Measurements from ENCODE around the gene MRPL51. TPM values are rescaled to one million over a fixed set of nuclear protein-coding genes. Genes with fewer than 3 reads are reported as not detected.

MRPL51 gene
- total and polyA plus RNA-seq, 10 of the 15 experiments (the other 5 are each of a cell fraction or from before 2014, with no cell fraction given) = 137 to 1,202 (median 267) TPM

- peak; percentile 76 for ATAC-seq
- peaks cover 46 to 47% of the 10 kb centered on the region in 2 experiments for H3K36me3 ChIP-seq (ENCODE audit: control insufficient read depth in 2 of 2, insufficient read depth in 2 of 2, low read length in 1 of 2)
- FAIRE-seq = peak; percentile 18
- peak; percentile 13; the same call in 1 of the 2 replicates for TF ChIP-seq BRCA1 (IDR thresholded peaks at IDR 0.05; ENCODE audit: low read depth, low read length)
- peak; percentile 88 for TF ChIP-seq RELB (IDR thresholded peaks at IDR 0.05; ENCODE audit: low read depth)
- TF ChIP-seq NFYB (IDR thresholded peaks at IDR 0.05; ENCODE audit: insufficient read depth, low read depth, low read length) = peak; percentile 74; the same call in 1 of the 2 replicates
- 0 out of 2 replicates have a peak, but pooled peaks have one; percentile 8 for TF ChIP-seq RCOR1 (conservative IDR thresholded peaks at IDR 0.05; ENCODE audit: low read depth, low read length)
- peak; percentile 88 for TF ChIP-seq CHD1 (IDR thresholded peaks at IDR 0.05; ENCODE audit: low read depth, low read length)
- TF ChIP-seq ZBED1 (IDR thresholded peaks at IDR 0.05; ENCODE audit: borderline replicate concordance) = peak; percentile 93
- peak; percentile 94 for TF ChIP-seq ZNF687 (IDR thresholded peaks at IDR 0.05)
- peak; percentile 90 for TF ChIP-seq SIN3A (IDR thresholded peaks at IDR 0.05; ENCODE audit: low read depth, low read length)
- TF ChIP-seq EGR1 (IDR thresholded peaks at IDR 0.05; ENCODE audit: borderline replicate concordance in 1 of 2, low read depth in 2 of 2, low read length in 2 of 2) = peak in 1 of 2 experiments; percentile 71; a peak in 2 of 3 replicates
- TF ChIP-seq, protein P1, sequence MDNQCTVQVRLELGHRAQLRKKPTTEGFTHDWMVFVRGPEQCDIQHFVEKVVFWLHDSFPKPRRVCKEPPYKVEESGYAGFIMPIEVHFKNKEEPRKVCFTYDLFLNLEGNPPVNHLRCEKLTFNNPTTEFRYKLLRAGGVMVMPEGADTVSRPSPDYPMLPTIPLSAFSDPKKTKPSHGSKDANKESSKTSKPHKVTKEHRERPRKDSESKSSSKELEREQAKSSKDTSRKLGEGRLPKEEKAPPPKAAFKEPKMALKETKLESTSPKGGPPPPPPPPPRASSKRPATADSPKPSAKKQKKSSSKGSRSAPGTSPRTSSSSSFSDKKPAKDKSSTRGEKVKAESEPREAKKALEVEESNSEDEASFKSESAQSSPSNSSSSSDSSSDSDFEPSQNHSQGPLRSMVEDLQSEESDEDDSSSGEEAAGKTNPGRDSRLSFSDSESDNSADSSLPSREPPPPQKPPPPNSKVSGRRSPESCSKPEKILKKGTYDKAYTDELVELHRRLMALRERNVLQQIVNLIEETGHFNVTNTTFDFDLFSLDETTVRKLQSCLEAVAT (IDR thresholded peaks at IDR 0.05) = peak; percentile 69; the same call in 1 of the 2 replicates
- no peak for TF ChIP-seq IRF4 (IDR thresholded peaks at IDR 0.05; ENCODE audit: low read depth, low read length)
- peak; percentile 68 for TF ChIP-seq ATF7 (IDR thresholded peaks at IDR 0.05; ENCODE audit: low read depth)
- TF ChIP-seq IKZF2 (IDR thresholded peaks at IDR 0.05) = 0 out of 4 replicates have a peak, but pooled peaks have one; percentile 43
- 0 out of 2 replicates have a peak, but pooled peaks have one; percentile 29 for TF ChIP-seq GATAD2B (conservative IDR thresholded peaks at IDR 0.05; ENCODE audit: low read depth)
Measured at GRCh38 chr12:6533923-6534694, 41.0 kb upstream of the MRPL51 start, which contains the start of gene GAPDH. TSS of gene GAPDH (plus strand) at chr12:6534517. CDS start at chr12:6534833, 316 bp downstream.

More at GRCh38 chr12:6533923-6534694, 41.0 kb upstream of the MRPL51 start, which contains the start of gene GAPDH:
- DNase-seq (ENCODE audit: low read depth, low spot score) = peak; percentile 80
- peak within 1 kb of the TSS; percentile 95 for H3K9ac ChIP-seq (ENCODE audit: control insufficient read depth, insufficient read depth, low read length)
- peak within 1 kb of the TSS; percentile 88 for H2AFZ ChIP-seq (ENCODE audit: control insufficient read depth, low read depth, low read length)
- peaks cover 24% of the 10 kb centered on the region for H4K20me1 ChIP-seq (ENCODE audit: control insufficient read depth, insufficient read depth)
- peak within 1 kb of the TSS; percentile 100 for H3K4me2 ChIP-seq (ENCODE audit: control insufficient read depth, insufficient read depth)
- intact Hi-C loops (cut with micrococcal nuclease; ENCODE audit: unreplicated experiment) = loop anchor here (5.0 kb wide), 2 partner anchors 42 to 197 kb away; partner anchors contain the start of genes MRPL51 and NCAPD2
- CTCF ChIA-PET = interaction anchor here (0.6 to 7.7 kb wide), 7 partner anchors 19 to 199 kb away, joined by 3 to 73 read pairs (median 3); partner anchors contain the start of genes MRPL51 and VAMP1
- 1% methylated on average over 60 of the region's 62 CpGs for WGBS (ENCODE audit: insufficient coverage, insufficient replicate concordance, low lambda C conversion rate, missing lambda C conversion rate)
- in situ Hi-C loops (cut with MboI) = loop anchor here (5.0 kb wide), 2 partner anchors 37 to 107 kb away; no protein-coding TSS in a partner anchor
- no peaks in the 10 kb centered on the region for H3K9me3 ChIP-seq (replicated peaks; ENCODE audit: control insufficient read depth, insufficient read depth, low read length)
- RAD21 ChIA-PET (ENCODE audit: unreplicated experiment) = interaction anchor here (0.6 to 2.5 kb wide), 9 partner anchors 19 to 110 kb away, joined by 3 to 11 read pairs (median 3); partner anchors contain the start of genes LPAR5 and MRPL51
- H3K27ac ChIP-seq (ENCODE audit: control insufficient read depth, insufficient read depth) = peak within 1 kb of the TSS; percentile 98
- peaks cover 72% of the 10 kb centered on the region for H3K79me2 ChIP-seq (ENCODE audit: control insufficient read depth, insufficient read depth, low read length)
- TSS peak; percentile 74 for BruUV-seq (replicated peaks)
- POLR2A ChIA-PET = interaction anchor here (0.5 to 3.6 kb wide), 21 partner anchors 19 to 279 kb away, joined by 3 to 32 read pairs (median 4); partner anchors contain the start of genes COPS7A, MRPL51 and VAMP1
- H3K4me3 ChIP-seq = peak within 1 kb of the TSS; percentile 83
- peaks cover 29% of the 10 kb centered on the region for H3K4me1 ChIP-seq (ENCODE audit: control insufficient read depth, insufficient read depth, low read length)
- SMC1A ChIA-PET (ENCODE audit: uncharacterized antibody, unreplicated experiment) = interaction anchor here (1.0 to 7.9 kb wide), 6 partner anchors 39 to 167 kb away, joined by 3 to 83 read pairs (median 6); no protein-coding TSS in a partner anchor
- no peaks in the 10 kb centered on the region for H3K27me3 ChIP-seq (replicated peaks in 1 of 2; ENCODE audit: control insufficient read depth in 2 of 2, insufficient read depth in 2 of 2, low read length in 1 of 2)

Data from GM12878 (cell line).